Measurements from ENCODE around the gene VSIG10. TPM values are rescaled to one million over a fixed set of nuclear protein-coding genes. Genes with fewer than 3 reads are reported as not detected.
A peak's percentile ranks its signal among the peaks of the same experiment; 100 is the strongest.

VSIG10 gene
- total and polyA plus RNA-seq, 2 donors (not counting 1 experiment from before 2014, with no cell fraction given) = 9.1 to 31.7 TPM

DNA sequence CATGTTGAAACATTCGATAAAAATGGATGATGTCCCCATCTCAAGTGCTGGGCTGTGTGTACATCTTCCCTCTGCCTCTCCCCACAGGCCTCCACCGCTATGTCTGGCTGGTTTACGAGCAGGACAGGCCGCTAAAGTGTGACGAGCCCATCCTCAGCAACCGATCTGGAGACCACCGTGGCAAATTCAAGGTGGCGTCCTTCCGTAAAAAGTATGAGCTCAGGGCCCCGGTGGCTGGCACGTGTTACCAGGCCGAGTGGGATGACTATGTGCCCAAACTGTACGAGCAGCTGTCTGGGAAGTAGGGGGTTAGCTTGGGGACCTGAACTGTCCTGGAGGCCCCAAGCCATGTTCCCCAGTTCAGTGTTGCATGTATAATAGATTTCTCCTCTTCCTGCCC lies 40.7 kb upstream of the VSIG10 start:
- Histone ChIP-seq H3K4me3 (replicated peaks in 1 of 4; ENCODE audit: control extremely low read depth in 1 of 4, insufficient read depth in 1 of 4, low read depth in 3 of 4, low read length in 4 of 4) (no peak overlapping the region), H3K4me1 (ENCODE audit: control insufficient read depth, extremely low read depth, insufficient read depth, low read length) (no peaks in the 10 kb centered on the region), H4K20me1 (ENCODE audit: control insufficient read depth, extremely low read depth, insufficient read depth, low read length) (no peaks in the 10 kb centered on the region), H3K36me3 (ENCODE audit: control insufficient read depth, insufficient read depth, low read length) (peaks cover 19% of the 10 kb centered on the region), H3K9ac (ENCODE audit: insufficient read depth, low read length) (no peak overlapping the region), H3K4me2 (ENCODE audit: extremely low read depth, insufficient read depth, low read length) (no peak overlapping the region), H3K27me3 (ENCODE audit: control insufficient read depth, insufficient read depth, low read length) (no peaks in the 10 kb centered on the region), H2AFZ (ENCODE audit: low read length) (no peak overlapping the region), H3K9me3 (ENCODE audit: control insufficient read depth, insufficient read depth, low read depth, low read length) (no peaks in the 10 kb centered on the region), H3K79me2 (ENCODE audit: control insufficient read depth, insufficient read depth, low read length) (no peaks in the 10 kb centered on the region), H3K27ac (ENCODE audit: insufficient read depth, low read length) (no peak overlapping the region)
- DNase-seq (ENCODE audit: low read depth in 2 of 2) = no peak
- TF ChIP-seq EZH2 (IDR thresholded peaks at IDR 0.05; ENCODE audit: low read length, missing control alignments) = no peak
- TF ChIP-seq, protein P1, sequence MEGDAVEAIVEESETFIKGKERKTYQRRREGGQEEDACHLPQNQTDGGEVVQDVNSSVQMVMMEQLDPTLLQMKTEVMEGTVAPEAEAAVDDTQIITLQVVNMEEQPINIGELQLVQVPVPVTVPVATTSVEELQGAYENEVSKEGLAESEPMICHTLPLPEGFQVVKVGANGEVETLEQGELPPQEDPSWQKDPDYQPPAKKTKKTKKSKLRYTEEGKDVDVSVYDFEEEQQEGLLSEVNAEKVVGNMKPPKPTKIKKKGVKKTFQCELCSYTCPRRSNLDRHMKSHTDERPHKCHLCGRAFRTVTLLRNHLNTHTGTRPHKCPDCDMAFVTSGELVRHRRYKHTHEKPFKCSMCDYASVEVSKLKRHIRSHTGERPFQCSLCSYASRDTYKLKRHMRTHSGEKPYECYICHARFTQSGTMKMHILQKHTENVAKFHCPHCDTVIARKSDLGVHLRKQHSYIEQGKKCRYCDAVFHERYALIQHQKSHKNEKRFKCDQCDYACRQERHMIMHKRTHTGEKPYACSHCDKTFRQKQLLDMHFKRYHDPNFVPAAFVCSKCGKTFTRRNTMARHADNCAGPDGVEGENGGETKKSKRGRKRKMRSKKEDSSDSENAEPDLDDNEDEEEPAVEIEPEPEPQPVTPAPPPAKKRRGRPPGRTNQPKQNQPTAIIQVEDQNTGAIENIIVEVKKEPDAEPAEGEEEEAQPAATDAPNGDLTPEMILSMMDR (conservative IDR thresholded peaks at IDR 0.05 in 1 of 2, IDR thresholded peaks at IDR 0.05 in 1 of 2; ENCODE audit: low read depth in 1 of 2, low read length in 2 of 2) = no peak

DNA sequence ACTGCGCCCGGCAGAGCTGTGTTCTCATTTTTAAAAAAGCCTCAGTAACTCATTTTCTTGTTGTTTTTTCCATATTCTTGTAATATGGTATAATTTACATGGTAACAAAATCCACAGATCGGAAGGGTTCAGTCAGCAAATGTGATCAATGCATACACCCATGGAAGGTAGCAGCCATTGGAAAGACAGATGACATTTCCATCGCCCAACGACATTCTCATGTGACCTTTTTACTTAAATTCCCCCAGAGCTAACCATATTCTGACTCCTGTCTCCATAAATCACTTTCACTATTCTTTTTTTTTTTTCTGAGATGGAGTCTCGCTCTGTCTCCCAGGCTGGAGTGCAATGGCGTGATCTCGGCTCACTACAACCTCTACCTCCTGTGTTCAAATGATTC lies 37.0 kb upstream of the VSIG10 start:
- Histone ChIP-seq H3K4me1 (ENCODE audit: control insufficient read depth, extremely low read depth, insufficient read depth, low read length) (peaks cover 2% of the 10 kb centered on the region), H3K4me3 (replicated peaks in 1 of 4; ENCODE audit: control extremely low read depth in 1 of 4, insufficient read depth in 1 of 4, low read depth in 3 of 4, low read length in 4 of 4) (no peak overlapping the region), H3K79me2 (ENCODE audit: control insufficient read depth, insufficient read depth, low read length) (peaks cover 22% of the 10 kb centered on the region), H3K27me3 (ENCODE audit: control insufficient read depth, insufficient read depth, low read length) (no peaks in the 10 kb centered on the region), H2AFZ (ENCODE audit: low read length) (no peak overlapping the region), H3K36me3 (ENCODE audit: control insufficient read depth, insufficient read depth, low read length) (peaks cover 14% of the 10 kb centered on the region), H3K9ac (ENCODE audit: insufficient read depth, low read length) (no peak overlapping the region), H4K20me1 (ENCODE audit: control insufficient read depth, extremely low read depth, insufficient read depth, low read length) (no peaks in the 10 kb centered on the region), H3K4me2 (ENCODE audit: extremely low read depth, insufficient read depth, low read length) (no peak overlapping the region), H3K9me3 (ENCODE audit: control insufficient read depth, insufficient read depth, low read depth, low read length) (no peaks in the 10 kb centered on the region), H3K27ac (ENCODE audit: insufficient read depth, low read length) (no peak overlapping the region)
- TF ChIP-seq, protein P1 (conservative IDR thresholded peaks at IDR 0.05 in 1 of 2, IDR thresholded peaks at IDR 0.05 in 1 of 2; ENCODE audit: low read depth in 1 of 2, low read length in 2 of 2) = no peak
- TF ChIP-seq EZH2 (IDR thresholded peaks at IDR 0.05; ENCODE audit: low read length, missing control alignments) = no peak
- DNase-seq (ENCODE audit: low read depth in 2 of 2) = no peak

DNA sequence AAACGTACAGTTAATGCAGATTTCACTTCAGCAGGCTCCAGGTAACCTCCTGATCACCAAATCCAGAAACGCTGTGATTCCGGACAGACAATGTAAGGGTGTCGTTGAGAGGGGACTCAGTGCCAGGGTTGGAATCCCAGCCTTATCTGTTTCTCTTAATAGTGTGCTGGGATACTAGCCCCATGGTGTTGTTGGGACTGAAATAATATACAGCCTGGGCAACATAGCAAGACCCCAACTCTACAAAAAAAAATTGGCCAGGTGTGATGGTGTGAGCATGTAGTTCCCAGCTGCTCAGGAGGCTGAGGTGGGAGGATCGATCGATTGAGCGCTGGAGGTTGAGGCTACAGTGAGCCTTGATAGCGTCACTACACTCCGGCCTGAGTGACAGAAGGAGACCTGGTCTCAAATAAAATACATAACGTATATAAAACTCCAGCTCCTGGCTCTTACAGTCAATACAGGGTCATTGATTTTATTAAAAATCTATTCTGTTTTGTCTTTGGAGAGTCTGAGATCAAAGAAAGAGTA lies 33.4 kb upstream of the VSIG10 start:
- H3K79me2 ChIP-seq (ENCODE audit: control insufficient read depth, insufficient read depth, low read length) = peaks cover 22% of the 10 kb centered on the region
- no peak for TF ChIP-seq EZH2 (IDR thresholded peaks at IDR 0.05; ENCODE audit: low read length, missing control alignments)
- TF ChIP-seq, protein P1 (conservative IDR thresholded peaks at IDR 0.05 in 1 of 2, IDR thresholded peaks at IDR 0.05 in 1 of 2; ENCODE audit: low read depth in 1 of 2, low read length in 2 of 2) = no peak
- peak overlapping the region; percentile 92 for H3K9ac ChIP-seq (ENCODE audit: insufficient read depth, low read length)
- H3K9me3 ChIP-seq (ENCODE audit: control insufficient read depth, insufficient read depth, low read depth, low read length) = no peaks in the 10 kb centered on the region
- peaks cover 2% of the 10 kb centered on the region for H3K4me1 ChIP-seq (ENCODE audit: control insufficient read depth, extremely low read depth, insufficient read depth, low read length)
- no peaks in the 10 kb centered on the region for H4K20me1 ChIP-seq (ENCODE audit: control insufficient read depth, extremely low read depth, insufficient read depth, low read length)
- H3K4me2 ChIP-seq (ENCODE audit: extremely low read depth, insufficient read depth, low read length) = peak overlapping the region; percentile 92
- H3K27ac ChIP-seq (ENCODE audit: insufficient read depth, low read length) = peak overlapping the region; percentile 86
- H2AFZ ChIP-seq (ENCODE audit: low read length) = no peak overlapping the region
- H3K36me3 ChIP-seq (ENCODE audit: control insufficient read depth, insufficient read depth, low read length) = peaks cover 7% of the 10 kb centered on the region
- no peaks in the 10 kb centered on the region for H3K27me3 ChIP-seq (ENCODE audit: control insufficient read depth, insufficient read depth, low read length)
- peak overlapping the region; percentile 81 to 98 (median 95) for H3K4me3 ChIP-seq (replicated peaks in 1 of 4; ENCODE audit: control extremely low read depth in 1 of 4, insufficient read depth in 1 of 4, low read depth in 3 of 4, low read length in 4 of 4)
- no peak for DNase-seq (ENCODE audit: low read depth in 2 of 2)
